Loucy (cell line): Measurements from ENCODE around the gene CLDN9.

Experiments used
- EZH2phosphoT487 ChIP-seq: fragments of 200-600 bp; IDR thresholded peaks from 2 replicates; pipeline ENCODE4 v1.6.1; 2018; ENCODE audit warnings: antibody characterized with exemption, mild to moderate bottlenecking, moderate library complexity, borderline replicate concordance
- TF ChIP-seq, protein P1 (sequence below): fragments of 200-600 bp; sonication (generic); conservative IDR thresholded peaks from 2 replicates; pipeline ENCODE4 v1.5.1; 2014; ENCODE audit warnings: mild to moderate bottlenecking, antibody characterized with exemption, low read length

DNA sequence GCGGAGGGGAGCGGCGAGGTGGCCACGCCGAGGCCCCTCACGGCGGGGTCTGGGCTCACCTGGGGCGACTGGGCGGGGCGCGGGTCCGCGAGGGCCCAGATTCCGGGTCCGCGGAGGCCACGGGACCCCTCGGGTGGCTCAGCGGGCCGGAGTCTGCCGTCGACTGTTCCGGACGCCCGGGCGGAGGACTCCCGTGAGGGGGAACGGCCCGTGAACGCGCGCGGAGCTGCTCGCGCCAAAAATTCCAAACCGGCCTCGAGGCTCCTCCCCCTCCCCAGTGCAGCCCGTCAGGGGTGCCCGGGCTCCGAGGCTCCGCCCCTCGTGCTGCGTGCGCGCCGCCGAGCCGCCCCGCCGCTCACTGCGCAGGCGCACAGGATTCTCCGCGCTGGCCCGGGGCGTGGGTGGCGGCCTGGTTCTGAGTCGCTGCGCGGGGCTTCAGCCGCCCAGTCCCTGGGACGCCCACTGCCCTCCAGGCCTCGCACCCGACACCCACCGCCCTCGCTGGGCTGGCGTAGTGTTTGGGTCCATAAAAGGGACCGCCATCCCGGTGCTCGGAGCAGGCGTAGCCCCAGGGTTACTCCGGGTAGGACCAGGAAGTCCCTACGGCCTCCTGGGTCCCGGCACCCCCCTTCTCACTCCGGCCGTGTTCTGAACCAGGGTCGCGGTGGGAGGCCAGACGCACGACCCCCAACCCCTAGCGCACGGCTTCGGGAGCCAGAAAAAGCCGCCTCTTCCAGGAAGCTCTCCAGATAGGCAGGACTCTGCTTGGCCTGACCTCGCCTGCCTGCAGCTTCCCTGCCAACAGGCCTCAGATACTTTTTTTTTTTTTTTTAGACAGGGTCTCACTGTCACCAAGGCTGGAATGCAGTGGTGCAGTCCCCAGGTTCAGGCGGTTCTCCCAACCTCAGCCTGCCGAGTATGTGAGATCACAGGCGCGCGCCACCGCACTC is 32.2 kb upstream of the CLDN9 start, which contains the start of gene PKMYT1:
- TF ChIP-seq, protein P1, sequence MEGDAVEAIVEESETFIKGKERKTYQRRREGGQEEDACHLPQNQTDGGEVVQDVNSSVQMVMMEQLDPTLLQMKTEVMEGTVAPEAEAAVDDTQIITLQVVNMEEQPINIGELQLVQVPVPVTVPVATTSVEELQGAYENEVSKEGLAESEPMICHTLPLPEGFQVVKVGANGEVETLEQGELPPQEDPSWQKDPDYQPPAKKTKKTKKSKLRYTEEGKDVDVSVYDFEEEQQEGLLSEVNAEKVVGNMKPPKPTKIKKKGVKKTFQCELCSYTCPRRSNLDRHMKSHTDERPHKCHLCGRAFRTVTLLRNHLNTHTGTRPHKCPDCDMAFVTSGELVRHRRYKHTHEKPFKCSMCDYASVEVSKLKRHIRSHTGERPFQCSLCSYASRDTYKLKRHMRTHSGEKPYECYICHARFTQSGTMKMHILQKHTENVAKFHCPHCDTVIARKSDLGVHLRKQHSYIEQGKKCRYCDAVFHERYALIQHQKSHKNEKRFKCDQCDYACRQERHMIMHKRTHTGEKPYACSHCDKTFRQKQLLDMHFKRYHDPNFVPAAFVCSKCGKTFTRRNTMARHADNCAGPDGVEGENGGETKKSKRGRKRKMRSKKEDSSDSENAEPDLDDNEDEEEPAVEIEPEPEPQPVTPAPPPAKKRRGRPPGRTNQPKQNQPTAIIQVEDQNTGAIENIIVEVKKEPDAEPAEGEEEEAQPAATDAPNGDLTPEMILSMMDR, result no peak
- no peak for TF ChIP-seq EZH2phosphoT487
